ENCODE results near the gene KCNJ6. TPM values are rescaled to one million over a fixed set of nuclear protein-coding genes. Genes with fewer than 3 reads are reported as not detected.

The KCNJ6 gene
- total and polyA plus RNA-seq, 10 of the 15 experiments (the other 5 are each of a cell fraction or from before 2014, with no cell fraction given), result 0.03 to 0.07 (median 0.04) TPM; not detected in 7

DNA sequence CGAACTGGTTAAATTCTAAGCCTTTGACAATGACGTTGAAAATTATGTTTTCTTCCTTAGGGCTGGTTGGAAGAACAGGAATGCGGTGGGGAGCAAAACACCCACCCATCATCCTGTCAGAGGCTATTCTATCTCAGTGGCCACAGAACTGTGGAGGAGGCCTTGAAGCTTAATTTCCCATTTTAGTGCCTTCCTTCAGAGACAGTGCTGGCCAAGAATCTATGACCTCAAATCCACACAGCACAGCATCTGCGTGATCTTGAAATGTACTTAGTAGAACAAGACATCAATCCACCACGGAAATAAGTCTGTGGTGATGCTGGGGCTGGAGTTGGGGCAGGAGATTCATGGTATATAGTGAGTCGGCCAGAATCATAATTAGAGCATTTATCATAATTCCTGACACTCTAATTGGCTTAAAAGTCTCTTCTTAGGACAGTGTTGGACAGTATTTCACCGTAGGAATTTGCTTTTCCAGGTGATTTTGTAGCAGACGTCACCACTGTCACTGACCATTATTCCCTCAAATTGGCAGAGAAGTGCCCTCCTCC is 113.1 kb downstream of the KCNJ6 start (continued):
- TF ChIP-seq RAD51 (IDR thresholded peaks at IDR 0.05), result no peak
- no peak for TF ChIP-seq SMAD1 (IDR thresholded peaks at IDR 0.05; ENCODE audit: low read depth, partially characterized antibody)

DNA sequence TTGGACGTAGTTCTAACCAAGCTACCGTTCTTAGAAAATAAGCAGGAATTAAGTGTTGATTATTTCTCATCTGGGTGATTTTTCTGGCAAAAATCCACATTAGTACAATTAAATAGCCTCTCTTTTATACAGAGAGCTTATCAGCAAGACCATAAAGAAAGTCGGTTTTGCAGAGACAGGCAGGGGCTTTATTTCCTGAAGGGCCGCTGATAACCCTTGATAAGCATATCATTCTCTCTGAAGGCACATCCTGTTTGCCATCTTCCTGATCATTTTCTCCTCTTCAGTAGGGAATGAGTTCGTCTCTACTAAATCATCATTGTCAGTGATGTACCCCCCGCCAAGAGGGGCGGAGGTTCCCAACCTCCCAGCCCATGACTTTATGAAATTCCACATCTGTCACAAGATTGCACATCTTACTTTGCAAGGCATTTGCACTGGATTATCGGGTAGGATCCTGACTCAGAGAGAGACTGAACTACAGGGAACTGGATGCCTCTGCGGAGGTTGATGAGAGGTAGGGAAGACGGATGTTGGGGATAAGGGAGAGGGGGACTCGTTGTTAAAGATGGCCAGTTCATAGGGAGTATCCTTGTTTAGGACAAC is 115.7 kb downstream of the KCNJ6 start:
- BruUV-seq (replicated peaks), result no TSS peak
- Histone ChIP-seq H3K36me3 (ENCODE audit: control insufficient read depth in 2 of 2, insufficient read depth in 2 of 2, low read length in 1 of 2) (no peaks in the 10 kb centered on the region), H3K9me3 (replicated peaks; ENCODE audit: control insufficient read depth, insufficient read depth, low read length) (no peaks in the 10 kb centered on the region), H3K4me1 (ENCODE audit: control insufficient read depth, insufficient read depth, low read length) (no peaks in the 10 kb centered on the region), H4K20me1 (ENCODE audit: control insufficient read depth, insufficient read depth) (no peaks in the 10 kb centered on the region), H3K4me3 (no peak overlapping the region), H3K79me2 (ENCODE audit: control insufficient read depth, insufficient read depth, low read length) (no peaks in the 10 kb centered on the region), H3K27me3 (replicated peaks in 1 of 2; ENCODE audit: control insufficient read depth in 2 of 2, insufficient read depth in 2 of 2, low read length in 1 of 2) (no peaks in the 10 kb centered on the region), H3K27ac (ENCODE audit: control insufficient read depth, insufficient read depth) (no peak overlapping the region), H3K9ac (ENCODE audit: control insufficient read depth, insufficient read depth, low read length) (no peak overlapping the region), H2AFZ (ENCODE audit: control insufficient read depth, low read depth, low read length) (no peak overlapping the region), H3K4me2 (ENCODE audit: control insufficient read depth, insufficient read depth) (no peak overlapping the region)
- ChIA-PET CTCF (no interaction called here), RAD21 (ENCODE audit: unreplicated experiment) (no interaction called here), POLR2A (no interaction called here), SMC1A (ENCODE audit: uncharacterized antibody, unreplicated experiment) (interaction anchor here (1.4 kb wide), 1 partner anchor 552 kb away, joined by 5 read pairs; no protein-coding TSS in a partner anchor)
- in situ Hi-C loops (cut with MboI) (loop anchor here (10.0 kb wide), 1 partner anchor 56 kb away; no protein-coding TSS in a partner anchor), intact Hi-C loops (cut with micrococcal nuclease; ENCODE audit: unreplicated experiment) (no loop called here)
- ATAC-seq, result no peak
- TF ChIP-seq ZSCAN29 (IDR thresholded peaks at IDR 0.05) (no peak), TCF7 (IDR thresholded peaks at IDR 0.05; ENCODE audit: borderline replicate concordance) (no peak), ETV6 (conservative IDR thresholded peaks at IDR 0.05 in 1 of 2, IDR thresholded peaks at IDR 0.05 in 1 of 2; ENCODE audit: borderline replicate concordance in 1 of 2, low read depth in 1 of 2) (no peak), CHD1 (IDR thresholded peaks at IDR 0.05; ENCODE audit: low read depth, low read length) (no peak), ZNF217 (IDR thresholded peaks at IDR 0.05) (no peak), RB1 (IDR thresholded peaks at IDR 0.05; ENCODE audit: borderline replicate concordance) (no peak), MEF2A (IDR thresholded peaks at IDR 0.05; ENCODE audit: insufficient read depth, low read depth, low read length) (no peak), MXI1 (IDR thresholded peaks at IDR 0.05; ENCODE audit: low read depth, low read length) (no peak), IKZF2 (IDR thresholded peaks at IDR 0.05) (no peak), POLR2A (IDR thresholded peaks at IDR 0.05; ENCODE audit: low read depth, low read length) (no peak)
- TF ChIP-seq, protein P1, sequence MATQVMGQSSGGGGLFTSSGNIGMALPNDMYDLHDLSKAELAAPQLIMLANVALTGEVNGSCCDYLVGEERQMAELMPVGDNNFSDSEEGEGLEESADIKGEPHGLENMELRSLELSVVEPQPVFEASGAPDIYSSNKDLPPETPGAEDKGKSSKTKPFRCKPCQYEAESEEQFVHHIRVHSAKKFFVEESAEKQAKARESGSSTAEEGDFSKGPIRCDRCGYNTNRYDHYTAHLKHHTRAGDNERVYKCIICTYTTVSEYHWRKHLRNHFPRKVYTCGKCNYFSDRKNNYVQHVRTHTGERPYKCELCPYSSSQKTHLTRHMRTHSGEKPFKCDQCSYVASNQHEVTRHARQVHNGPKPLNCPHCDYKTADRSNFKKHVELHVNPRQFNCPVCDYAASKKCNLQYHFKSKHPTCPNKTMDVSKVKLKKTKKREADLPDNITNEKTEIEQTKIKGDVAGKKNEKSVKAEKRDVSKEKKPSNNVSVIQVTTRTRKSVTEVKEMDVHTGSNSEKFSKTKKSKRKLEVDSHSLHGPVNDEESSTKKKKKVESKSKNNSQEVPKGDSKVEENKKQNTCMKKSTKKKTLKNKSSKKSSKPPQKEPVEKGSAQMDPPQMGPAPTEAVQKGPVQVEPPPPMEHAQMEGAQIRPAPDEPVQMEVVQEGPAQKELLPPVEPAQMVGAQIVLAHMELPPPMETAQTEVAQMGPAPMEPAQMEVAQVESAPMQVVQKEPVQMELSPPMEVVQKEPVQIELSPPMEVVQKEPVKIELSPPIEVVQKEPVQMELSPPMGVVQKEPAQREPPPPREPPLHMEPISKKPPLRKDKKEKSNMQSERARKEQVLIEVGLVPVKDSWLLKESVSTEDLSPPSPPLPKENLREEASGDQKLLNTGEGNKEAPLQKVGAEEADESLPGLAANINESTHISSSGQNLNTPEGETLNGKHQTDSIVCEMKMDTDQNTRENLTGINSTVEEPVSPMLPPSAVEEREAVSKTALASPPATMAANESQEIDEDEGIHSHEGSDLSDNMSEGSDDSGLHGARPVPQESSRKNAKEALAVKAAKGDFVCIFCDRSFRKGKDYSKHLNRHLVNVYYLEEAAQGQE (IDR thresholded peaks at IDR 0.05; ENCODE audit: low read depth, low read length), result no peak
- WGBS (ENCODE audit: insufficient coverage, insufficient replicate concordance, low lambda C conversion rate, missing lambda C conversion rate), result 57% methylated on average over 11 of the region's 11 CpGs
- no peak for FAIRE-seq
- DNase-seq (ENCODE audit: low read depth, low spot score), result no peak

Data from GM12878 (cell line).